Measurements from ENCODE around the gene ALG3. TPM values are rescaled to one million over a fixed set of nuclear protein-coding genes. Genes with fewer than 3 reads are reported as not detected.

ALG3 gene
- total RNA-seq, 1 donor from 2014 or later: 47.1 TPM

GRCh38 chr3:184235381-184236032 lies 13.3 kb downstream of the ALG3 start:
- Histone ChIP-seq H3K36me3 (ENCODE audit: insufficient read depth, low read length) (no peaks in the 10 kb centered on the region), H4K20me1 (ENCODE audit: insufficient read depth, low read length) (peaks cover 13% of the 10 kb centered on the region), H3K9me3 (ENCODE audit: insufficient read depth, low read depth, low read length) (no peaks in the 10 kb centered on the region), H2AFZ (ENCODE audit: low read depth, low read length) (no peak overlapping the region), H3K27me3 (ENCODE audit: insufficient read depth, low read length) (peaks cover 26% of the 10 kb centered on the region), H3K9ac (ENCODE audit: low read length) (no peak overlapping the region), H3K4me2 (ENCODE audit: low read length) (no peak overlapping the region), H3K4me3 (ENCODE audit: insufficient read depth, low read depth, low read length) (no peak overlapping the region), H3K27ac (ENCODE audit: low read depth, low read length) (no peak overlapping the region), H3K79me2 (ENCODE audit: insufficient read depth, low read length) (no peaks in the 10 kb centered on the region), H3K4me1 (ENCODE audit: insufficient read depth, low read length) (peaks cover 3% of the 10 kb centered on the region)
- no peak for DNase-seq (ENCODE audit: low read depth)
- no peak for FAIRE-seq
- Mint-ChIP-seq H3K27ac (ENCODE audit: unreplicated experiment) (no peak overlapping the region), H3K27me3 (ENCODE audit: low read depth, unreplicated experiment) (peaks cover 64% of the 10 kb centered on the region), H3K4me3 (ENCODE audit: unreplicated experiment) (no peak overlapping the region), H3K36me3 (ENCODE audit: low read depth, unreplicated experiment) (no peaks in the 10 kb centered on the region), H3K4me1 (ENCODE audit: low read depth, unreplicated experiment) (peaks cover 11% of the 10 kb centered on the region), H3K9me3 (ENCODE audit: unreplicated experiment) (no peaks in the 10 kb centered on the region)
- TF ChIP-seq CTCF (IDR thresholded peaks at IDR 0.05; ENCODE audit: insufficient read depth, low read depth, low read length): no peak

- no peak for TF ChIP-seq EZH2 (IDR thresholded peaks at IDR 0.05; ENCODE audit: insufficient read depth, low read length)
- TF ChIP-seq CTCF (IDR thresholded peaks at IDR 0.05; ENCODE audit: insufficient read depth, low read depth, low read length): no peak
- H3K9ac ChIP-seq (ENCODE audit: low read length): no peak overlapping the region
- peaks cover 27% of the 10 kb centered on the region for H3K27me3 ChIP-seq (ENCODE audit: insufficient read depth, low read length)
- DNase-seq (ENCODE audit: low read depth) (no peak), FAIRE-seq (no peak)
- no peaks in the 10 kb centered on the region for H3K79me2 ChIP-seq (ENCODE audit: insufficient read depth, low read length)
- H3K9me3 ChIP-seq (ENCODE audit: insufficient read depth, low read depth, low read length): no peaks in the 10 kb centered on the region
- Mint-ChIP-seq H3K27ac (ENCODE audit: unreplicated experiment) (no peak overlapping the region), H3K9me3 (ENCODE audit: unreplicated experiment) (no peaks in the 10 kb centered on the region), H3K36me3 (ENCODE audit: low read depth, unreplicated experiment) (no peaks in the 10 kb centered on the region), H3K27me3 (ENCODE audit: low read depth, unreplicated experiment) (peaks cover 60% of the 10 kb centered on the region), H3K4me3 (ENCODE audit: unreplicated experiment) (no peak overlapping the region), H3K4me1 (ENCODE audit: low read depth, unreplicated experiment) (peaks cover 11% of the 10 kb centered on the region)
- H3K4me3 ChIP-seq (ENCODE audit: insufficient read depth, low read depth, low read length): no peak overlapping the region
- no peak overlapping the region for H3K4me2 ChIP-seq (ENCODE audit: low read length)
- H3K36me3 ChIP-seq (ENCODE audit: insufficient read depth, low read length): no peaks in the 10 kb centered on the region
- H4K20me1 ChIP-seq (ENCODE audit: insufficient read depth, low read length): peaks cover 7% of the 10 kb centered on the region
- H3K4me1 ChIP-seq (ENCODE audit: insufficient read depth, low read length): peaks cover 8% of the 10 kb centered on the region
- no peak overlapping the region for H3K27ac ChIP-seq (ENCODE audit: low read depth, low read length)
- no peak overlapping the region for H2AFZ ChIP-seq (ENCODE audit: low read depth, low read length)
These were observed 13.9 kb downstream of the ALG3 start for GRCh38 chr3:184234671-184235380.

- TF ChIP-seq EZH2 (IDR thresholded peaks at IDR 0.05; ENCODE audit: insufficient read depth, low read length) (no peak), CTCF (IDR thresholded peaks at IDR 0.05; ENCODE audit: insufficient read depth, low read depth, low read length) (no peak)
- Histone ChIP-seq H3K27me3 (ENCODE audit: insufficient read depth, low read length) (peaks cover 31% of the 10 kb centered on the region), H3K4me1 (ENCODE audit: insufficient read depth, low read length) (peaks cover 13% of the 10 kb centered on the region), H3K36me3 (ENCODE audit: insufficient read depth, low read length) (no peaks in the 10 kb centered on the region), H3K4me2 (ENCODE audit: low read length) (peak overlapping the region; percentile 2), H4K20me1 (ENCODE audit: insufficient read depth, low read length) (peaks cover 6% of the 10 kb centered on the region), H3K79me2 (ENCODE audit: insufficient read depth, low read length) (no peaks in the 10 kb centered on the region), H3K9ac (ENCODE audit: low read length) (no peak overlapping the region), H3K27ac (ENCODE audit: low read depth, low read length) (no peak overlapping the region), H2AFZ (ENCODE audit: low read depth, low read length) (no peak overlapping the region), H3K4me3 (ENCODE audit: insufficient read depth, low read depth, low read length) (no peak overlapping the region), H3K9me3 (ENCODE audit: insufficient read depth, low read depth, low read length) (no peaks in the 10 kb centered on the region)
- H3K4me3 Mint-ChIP-seq (ENCODE audit: unreplicated experiment): no peak overlapping the region
- H3K9me3 Mint-ChIP-seq (ENCODE audit: unreplicated experiment): no peaks in the 10 kb centered on the region
- peaks cover 62% of the 10 kb centered on the region for H3K27me3 Mint-ChIP-seq (ENCODE audit: low read depth, unreplicated experiment)
- FAIRE-seq (no peak), DNase-seq (ENCODE audit: low read depth) (peak; percentile 70)
- no peak overlapping the region for H3K27ac Mint-ChIP-seq (ENCODE audit: unreplicated experiment)
- no peaks in the 10 kb centered on the region for H3K36me3 Mint-ChIP-seq (ENCODE audit: low read depth, unreplicated experiment)
- H3K4me1 Mint-ChIP-seq (ENCODE audit: low read depth, unreplicated experiment): peaks cover 11% of the 10 kb centered on the region
These were observed 14.5 kb downstream of the ALG3 start for GRCh38 chr3:184234224-184234623.

Data from astrocyte (in vitro differentiated cells and primary cell).